ENCODE data around the gene PNP.

PNP gene

GRCh38 chr14:20485900-20486299, 16.7 kb downstream of the PNP start:
- Histone ChIP-seq H3K4me1 (ENCODE audit: low read depth, poor library complexity, severe bottlenecking) (peaks cover 33% of the 10 kb centered on the region), H3K4me3 (IDR thresholded peaks at IDR 0.05; ENCODE audit: insufficient read depth, low read depth, low read length) (no peak overlapping the region), H3K27me3 (ENCODE audit: insufficient read depth, low read depth) (no peaks in the 10 kb centered on the region), H4K20me1 (ENCODE audit: insufficient read depth) (no peaks in the 10 kb centered on the region), H3K9ac (no peak overlapping the region), H3K36me3 (ENCODE audit: insufficient read depth) (no peaks in the 10 kb centered on the region), H3K79me2 (ENCODE audit: insufficient read depth, low read depth) (no peaks in the 10 kb centered on the region), H3K4me2 (no peak overlapping the region), H2AFZ (ENCODE audit: low read depth) (no peak overlapping the region), H3K27ac (no peak overlapping the region)
- no peak for TF ChIP-seq CTCF (conservative IDR thresholded peaks at IDR 0.05; ENCODE audit: low read depth, low read length)

- no peak overlapping the region for H3K9ac ChIP-seq
- no peaks in the 10 kb centered on the region for H4K20me1 ChIP-seq (ENCODE audit: insufficient read depth)
- H3K36me3 ChIP-seq (ENCODE audit: insufficient read depth): no peaks in the 10 kb centered on the region
- no peak for TF ChIP-seq CTCF (conservative IDR thresholded peaks at IDR 0.05; ENCODE audit: low read depth, low read length)
- H3K27me3 ChIP-seq (ENCODE audit: insufficient read depth, low read depth): no peaks in the 10 kb centered on the region
- no peak overlapping the region for H2AFZ ChIP-seq (ENCODE audit: low read depth)
- H3K4me3 ChIP-seq (IDR thresholded peaks at IDR 0.05; ENCODE audit: insufficient read depth, low read depth, low read length): no peak overlapping the region
- H3K4me2 ChIP-seq: no peak overlapping the region
- H3K4me1 ChIP-seq (ENCODE audit: low read depth, poor library complexity, severe bottlenecking): peaks cover 34% of the 10 kb centered on the region
- no peaks in the 10 kb centered on the region for H3K79me2 ChIP-seq (ENCODE audit: insufficient read depth, low read depth)
- H3K27ac ChIP-seq: no peak overlapping the region
Measured at GRCh38 chr14:20486684-20487395, 17.6 kb downstream of the PNP start.

- H3K27ac ChIP-seq: no peak overlapping the region
- TF ChIP-seq CTCF (conservative IDR thresholded peaks at IDR 0.05; ENCODE audit: low read depth, low read length): no peak
- H4K20me1 ChIP-seq (ENCODE audit: insufficient read depth): no peaks in the 10 kb centered on the region
- H3K9ac ChIP-seq: no peak overlapping the region
- H3K4me3 ChIP-seq (IDR thresholded peaks at IDR 0.05; ENCODE audit: insufficient read depth, low read depth, low read length): no peak overlapping the region
- H3K27me3 ChIP-seq (ENCODE audit: insufficient read depth, low read depth): no peaks in the 10 kb centered on the region
- H2AFZ ChIP-seq (ENCODE audit: low read depth): no peak overlapping the region
- H3K36me3 ChIP-seq (ENCODE audit: insufficient read depth): no peaks in the 10 kb centered on the region
- H3K4me1 ChIP-seq (ENCODE audit: low read depth, poor library complexity, severe bottlenecking): peaks cover 40% of the 10 kb centered on the region
- no peak overlapping the region for H3K4me2 ChIP-seq
- no peaks in the 10 kb centered on the region for H3K79me2 ChIP-seq (ENCODE audit: insufficient read depth, low read depth)
Measured at GRCh38 chr14:20487396-20487725, 18.2 kb downstream of the PNP start.

- Histone ChIP-seq H3K36me3 (ENCODE audit: insufficient read depth) (no peaks in the 10 kb centered on the region), H3K4me2 (peak overlapping the region; percentile 36; the same call in 1 of the 2 replicates), H3K27ac (no peak overlapping the region)
Measured at GRCh38 chr14:20489093-20489994, 20.1 kb downstream of the PNP start.

More at GRCh38 chr14:20489093-20489994, 20.1 kb downstream of the PNP start:
- Histone ChIP-seq H2AFZ (ENCODE audit: low read depth) (no peak overlapping the region), H3K4me1 (ENCODE audit: low read depth, poor library complexity, severe bottlenecking) (peaks cover 57% of the 10 kb centered on the region), H3K9ac (no peak overlapping the region), H4K20me1 (ENCODE audit: insufficient read depth) (no peaks in the 10 kb centered on the region), H3K4me3 (IDR thresholded peaks at IDR 0.05; ENCODE audit: insufficient read depth, low read depth, low read length) (no peak overlapping the region), H3K27me3 (ENCODE audit: insufficient read depth, low read depth) (no peaks in the 10 kb centered on the region), H3K79me2 (ENCODE audit: insufficient read depth, low read depth) (no peaks in the 10 kb centered on the region)
- no peak for TF ChIP-seq CTCF (conservative IDR thresholded peaks at IDR 0.05; ENCODE audit: low read depth, low read length)

Data from KMS-11 (cell line).